Brain microvascular endothelial cell (primary cell): Measurements from ENCODE around the gene FAAP20.

Experiments used
- DNase-seq: peaks from one replicate; pipeline ENCODE4 v3.0.0-alpha.2; 2020
- H3K27ac ChIP-seq: fragments of 250-450 bp; sonication (Bioruptor Pico); 2 replicates; pipeline ENCODE4 v1.5.1; 2020; ENCODE audit warnings: mild to moderate bottlenecking, moderate library complexity
- H3K27me3 ChIP-seq: fragments of 250-450 bp; sonication (Bioruptor Pico); replicated peaks from 2 replicates; pipeline ENCODE4 v1.5.1; 2020; ENCODE audit warnings: mild to moderate bottlenecking
- H3K36me3 ChIP-seq: fragments of 250-450 bp; sonication (Bioruptor Pico); replicated peaks from 2 replicates; pipeline ENCODE4 v1.5.1; 2020; ENCODE audit warnings: mild to moderate bottlenecking
- H3K4me3 ChIP-seq: 2 replicates; pipeline ENCODE4 v1.5.1; 2011; ENCODE audit warnings: low read depth, mild to moderate bottlenecking, control low read depth, low read length, moderate library complexity
- CTCF ChIP-seq: IDR thresholded peaks from 2 replicates; pipeline ENCODE4 v1.5.1; 2011; ENCODE audit warnings: low read depth, mild to moderate bottlenecking, moderate library complexity, low read length, control low read depth, inconsistent platforms; ENCODE audit errors: missing control alignments
- in situ Hi-C: cut with HindIII; loops from 2 replicates; pipeline ENCODE4 v1.10.0; 2017; ENCODE audit warnings: low sequenced_read_pairs, low pct_ligation_motif_present

FAAP20 gene

DNA sequence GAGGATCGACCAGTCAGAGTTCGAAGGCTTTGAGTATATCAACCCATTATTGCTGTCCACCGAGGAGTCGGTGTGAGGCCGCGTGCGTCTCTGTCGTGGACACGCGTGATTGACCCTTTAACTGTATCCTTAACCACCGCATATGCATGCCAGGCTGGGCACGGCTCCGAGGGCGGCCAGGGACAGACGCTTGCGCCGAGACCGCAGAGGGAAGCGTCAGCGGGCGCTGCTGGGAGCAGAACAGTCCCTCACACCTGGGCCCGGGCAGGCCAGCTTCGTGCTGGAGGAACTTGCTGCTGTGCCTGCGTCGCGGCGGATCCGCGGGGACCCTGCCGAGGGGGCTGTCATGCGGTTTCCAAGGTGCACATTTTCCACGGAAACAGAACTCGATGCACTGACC lies 9.6 kb downstream of the FAAP20 start:
- Histone ChIP-seq H3K36me3 (peaks cover 4% of the 10 kb centered on the region), H3K4me3 (no peak overlapping the region), H3K27me3 (no peaks in the 10 kb centered on the region), H3K27ac (no peak overlapping the region)
- in situ Hi-C loops, result no loop called here
- DNase-seq, result no peak
- TF ChIP-seq CTCF, result no peak

DNA sequence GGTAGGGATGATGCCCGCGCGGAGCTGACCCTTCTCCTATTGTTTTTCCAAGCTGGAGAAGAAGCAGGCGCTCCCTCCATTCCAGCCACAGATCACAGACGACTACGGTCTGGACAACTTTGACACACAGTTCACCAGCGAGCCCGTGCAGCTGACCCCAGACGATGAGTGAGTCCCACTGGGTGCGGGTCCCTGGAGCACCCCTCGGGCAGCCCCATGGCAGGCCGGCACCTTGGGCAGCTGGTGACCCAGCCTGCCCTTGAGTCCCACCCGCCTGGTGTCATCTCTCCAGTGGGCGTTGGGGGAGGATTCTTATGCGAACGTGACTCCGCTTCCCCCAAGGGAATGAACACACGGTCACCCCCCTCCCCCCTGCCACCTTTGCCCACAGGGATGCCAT lies 10.0 kb downstream of the FAAP20 start:
- TF ChIP-seq CTCF, result no peak
- Histone ChIP-seq H3K36me3 (peaks cover 4% of the 10 kb centered on the region), H3K27ac (no peak overlapping the region), H3K27me3 (no peaks in the 10 kb centered on the region), H3K4me3 (no peak overlapping the region)
- DNase-seq, result no peak
- in situ Hi-C loops, result no loop called here

- TF ChIP-seq CTCF, result no peak
- in situ Hi-C loops, result no loop called here
- peaks cover 4% of the 10 kb centered on the region for H3K36me3 ChIP-seq
- DNase-seq, result no peak
- H3K27ac ChIP-seq, result no peak overlapping the region
- no peak overlapping the region for H3K4me3 ChIP-seq
- H3K27me3 ChIP-seq, result no peaks in the 10 kb centered on the region
Measured at GRCh38 chr1:2183937-2184334, 10.6 kb downstream of the FAAP20 start.

- no peak for TF ChIP-seq CTCF
- Histone ChIP-seq H3K27ac (no peak overlapping the region), H3K27me3 (no peaks in the 10 kb centered on the region), H3K4me3 (no peak overlapping the region), H3K36me3 (peaks cover 4% of the 10 kb centered on the region)
- DNase-seq, result no peak
- in situ Hi-C loops, result no loop called here
Measured at GRCh38 chr1:2182376-2182775, 12.2 kb downstream of the FAAP20 start.

- no peak for DNase-seq
- H3K36me3 ChIP-seq, result peaks cover 2% of the 10 kb centered on the region
- no peak for TF ChIP-seq CTCF
- H3K4me3 ChIP-seq, result no peak overlapping the region
- in situ Hi-C loops, result no loop called here
- no peaks in the 10 kb centered on the region for H3K27me3 ChIP-seq
- H3K27ac ChIP-seq, result no peak overlapping the region
Measured at GRCh38 chr1:2181752-2182151, 12.8 kb downstream of the FAAP20 start.

- TF ChIP-seq CTCF, result no peak
- H3K27me3 ChIP-seq, result no peaks in the 10 kb centered on the region
- H3K27ac ChIP-seq, result no peak overlapping the region
- no peaks in the 10 kb centered on the region for H3K36me3 ChIP-seq
- no peak for DNase-seq
- H3K4me3 ChIP-seq, result no peak overlapping the region
- in situ Hi-C loops, result no loop called here
Measured at GRCh38 chr1:2181271-2181670, 13.3 kb downstream of the FAAP20 start.
